CD4-positive, CD25-positive, alpha-beta regulatory T cell (primary cell): ENCODE results near the gene EMC7. TPM values are rescaled to one million over a fixed set of nuclear protein-coding genes. Genes with fewer than 3 reads are reported as not detected.

Experiments
- ATAC-seq, 2 donors: fragments of 150-1000 bp; cut with Tn5 transposase; one replicate each; pipeline ENCODE4 v1.10.0; 2021; ENCODE audit warnings: low read depth in 2 of 2, moderate number of reproducible peaks in 2 of 2, moderate library complexity in 1 of 2
- DNase-seq, 3 donors: peaks; one replicate each; pipeline versions ENCODE4 v3.0.0 to v3.0.0-alpha.2; 2012 to 2022; ENCODE audit warnings: mixed read lengths in 1 of 3
- H3K27ac ChIP-seq: one replicate; pipeline ENCODE4 v1.7.0; 2013; ENCODE audit warnings: mild to moderate bottlenecking, low read length; ENCODE audit not compliant: insufficient read depth, poor library complexity, severe bottlenecking
- H3K27me3 ChIP-seq: one replicate; pipeline ENCODE4 v1.7.0; 2013; ENCODE audit warnings: low read length; ENCODE audit not compliant: control insufficient read depth, insufficient read depth
- H3K36me3 ChIP-seq: one replicate; pipeline ENCODE4 v1.7.0; 2013; ENCODE audit warnings: mild to moderate bottlenecking, low read length, moderate library complexity; ENCODE audit not compliant: control insufficient read depth, insufficient read depth
- H3K4me1 ChIP-seq: 2 replicates; pipeline ENCODE4 v1.7.0; 2013; ENCODE audit warnings: mild to moderate bottlenecking, low read length; ENCODE audit not compliant: insufficient read depth, control insufficient read depth, poor library complexity, severe bottlenecking
- H3K4me3 ChIP-seq: one replicate; pipeline ENCODE4 v1.7.0; 2013; ENCODE audit warnings: low read depth, mild to moderate bottlenecking, low read length, moderate library complexity
- H3K9me3 ChIP-seq, 2 experiments: 1 replicate in 1 of 2; 2 replicates in 1 of 2; pipeline ENCODE4 v1.7.0; 2013; ENCODE audit warnings: low read length in 2 of 2, mild to moderate bottlenecking in 1 of 2, moderate library complexity in 1 of 2; ENCODE audit not compliant: control insufficient read depth in 2 of 2
- H3K27ac Mint-ChIP-seq, 3 donors: one replicate each; pipeline ENCODE4 v1.8.0; 2020 to 2022; ENCODE audit warnings: mild to moderate bottlenecking in 3 of 3, mixed read lengths in 3 of 3, moderate library complexity in 2 of 3
- H3K27me3 Mint-ChIP-seq: one replicate; pipeline ENCODE4 v1.8.0; 2022; ENCODE audit warnings: mild to moderate bottlenecking, mixed read lengths
- H3K36me3 Mint-ChIP-seq: one replicate; pipeline ENCODE4 v1.8.0; 2020; ENCODE audit warnings: mixed read lengths
- H3K4me1 Mint-ChIP-seq, 4 donors: one replicate each; pipeline ENCODE4 v1.8.0; 2020 to 2022; ENCODE audit warnings: mixed read lengths in 4 of 4, mild to moderate bottlenecking in 1 of 4
- H3K4me3 Mint-ChIP-seq, 4 donors: one replicate each; pipeline ENCODE4 v1.8.0; 2020 to 2022; ENCODE audit warnings: mild to moderate bottlenecking in 4 of 4, mixed read lengths in 4 of 4, moderate library complexity in 3 of 4
- H3K9me3 Mint-ChIP-seq, 7 donors: one replicate each; pipeline ENCODE4 v1.8.0; 2020 to 2022; ENCODE audit warnings: mixed read lengths in 7 of 7, mild to moderate bottlenecking in 3 of 7, moderate library complexity in 2 of 7
- polyA plus RNA-seq, 4 donors: library from polyadenylated mRNA; unstranded; fragments of 300-500 nt; fragmentation: Illumina TruSeq; gene quantifications; one replicate each; pipeline ENCODE4 v1.2.3, GENCODE V29; 2021
- total RNA-seq: library from RNA; stranded (reverse); gene quantifications from one replicate; pipeline ENCODE4 v1.2.3, GENCODE V29; 2022

EMC7 gene
- total and polyA plus RNA-seq, 5 donors from 2014 or later: 51.9 to 172 (median 129) TPM

- ATAC-seq: no peak
- Histone ChIP-seq H3K4me3 (no peak overlapping the region), H3K36me3 (peaks cover 50% of the 10 kb centered on the region), H3K27ac (no peak overlapping the region), H3K27me3 (no peaks in the 10 kb centered on the region), H3K4me1 (no peaks in the 10 kb centered on the region), H3K9me3 (no peaks in the 10 kb centered on the region)
- no peaks in the 10 kb centered on the region for H3K27me3 Mint-ChIP-seq
- no peak overlapping the region for H3K27ac Mint-ChIP-seq
- DNase-seq: no peak
- H3K9me3 Mint-ChIP-seq: no peaks in the 10 kb centered on the region
- peaks cover 0 to 7% (median 2%) of the 10 kb centered on the region in 4 donors for H3K4me1 Mint-ChIP-seq
- no peak overlapping the region for H3K4me3 Mint-ChIP-seq
- H3K36me3 Mint-ChIP-seq: peaks cover 31% of the 10 kb centered on the region
Observed at GRCh38 chr15:34084086-34084485, 17.6 kb downstream of the EMC7 start.

- H3K27ac ChIP-seq: no peak overlapping the region
- peaks cover 0 to 5% (median 0%) of the 10 kb centered on the region in 4 donors for H3K4me1 Mint-ChIP-seq
- H3K4me1 ChIP-seq: no peaks in the 10 kb centered on the region
- H3K36me3 ChIP-seq: peaks cover 15% of the 10 kb centered on the region
- H3K4me3 Mint-ChIP-seq: no peak overlapping the region
- H3K36me3 Mint-ChIP-seq: peaks cover 13% of the 10 kb centered on the region
- no peak for ATAC-seq
- no peak overlapping the region for H3K4me3 ChIP-seq
- DNase-seq: no peak
- H3K9me3 ChIP-seq: no peaks in the 10 kb centered on the region
- no peaks in the 10 kb centered on the region for H3K27me3 ChIP-seq
- no peaks in the 10 kb centered on the region for H3K9me3 Mint-ChIP-seq
- H3K27me3 Mint-ChIP-seq: no peaks in the 10 kb centered on the region
- H3K27ac Mint-ChIP-seq: peak overlapping the region in 1 of 3 donors; percentile 9
Observed at GRCh38 chr15:34079904-34080303, 21.8 kb downstream of the EMC7 start.

GRCh38 chr15:34078900-34079299 is 22.8 kb downstream of the EMC7 start:
- H3K36me3 Mint-ChIP-seq: peaks cover 13% of the 10 kb centered on the region
- Histone ChIP-seq H3K4me1 (no peaks in the 10 kb centered on the region), H3K9me3 (no peaks in the 10 kb centered on the region), H3K27ac (no peak overlapping the region), H3K27me3 (no peaks in the 10 kb centered on the region), H3K36me3 (peaks cover 9% of the 10 kb centered on the region), H3K4me3 (no peak overlapping the region)
- H3K27ac Mint-ChIP-seq: no peak overlapping the region
- H3K27me3 Mint-ChIP-seq: no peaks in the 10 kb centered on the region
- no peaks in the 10 kb centered on the region for H3K9me3 Mint-ChIP-seq
- H3K4me3 Mint-ChIP-seq: peak overlapping the region in 1 of 4 donors; percentile 47
- H3K4me1 Mint-ChIP-seq: peaks cover 0 to 5% (median 0%) of the 10 kb centered on the region in 4 donors
- no peak for DNase-seq
- ATAC-seq: no peak

- Mint-ChIP-seq H3K27me3 (no peaks in the 10 kb centered on the region), H3K4me3 (no peak overlapping the region), H3K27ac (no peak overlapping the region), H3K36me3 (peaks cover 7% of the 10 kb centered on the region), H3K4me1 (peaks cover 0 to 5% (median 0%) of the 10 kb centered on the region in 4 donors), H3K9me3 (no peaks in the 10 kb centered on the region)
- no peaks in the 10 kb centered on the region for H3K36me3 ChIP-seq
- no peaks in the 10 kb centered on the region for H3K27me3 ChIP-seq
- DNase-seq (no peak), ATAC-seq (no peak)
- no peak overlapping the region for H3K4me3 ChIP-seq
- H3K9me3 ChIP-seq: no peaks in the 10 kb centered on the region
- H3K27ac ChIP-seq: no peak overlapping the region
- no peaks in the 10 kb centered on the region for H3K4me1 ChIP-seq
Observed at GRCh38 chr15:34076785-34077184, 24.9 kb downstream of the EMC7 start.

GRCh38 chr15:34070003-34070402 is 31.7 kb downstream of the EMC7 start:
- Histone ChIP-seq H3K9me3 (no peaks in the 10 kb centered on the region), H3K4me1 (no peaks in the 10 kb centered on the region), H3K27ac (no peak overlapping the region), H3K36me3 (no peaks in the 10 kb centered on the region), H3K27me3 (no peaks in the 10 kb centered on the region), H3K4me3 (no peak overlapping the region)
- Mint-ChIP-seq H3K27ac (no peak overlapping the region), H3K36me3 (peaks cover 3% of the 10 kb centered on the region), H3K4me1 (no peaks in the 10 kb centered on the region), H3K27me3 (no peaks in the 10 kb centered on the region), H3K9me3 (no peaks in the 10 kb centered on the region), H3K4me3 (no peak overlapping the region)
- DNase-seq: no peak
- ATAC-seq: no peak

GRCh38 chr15:34065941-34066340 is 35.7 kb downstream of the EMC7 start:
- ATAC-seq: no peak
- Mint-ChIP-seq H3K36me3 (no peaks in the 10 kb centered on the region), H3K27me3 (no peaks in the 10 kb centered on the region)

GRCh38 chr15:34065261-34065660 is 36.4 kb downstream of the EMC7 start:
- Mint-ChIP-seq H3K27ac (no peak overlapping the region), H3K4me3 (no peak overlapping the region), H3K4me1 (peaks cover 0 to 5% (median 2%) of the 10 kb centered on the region in 4 donors), H3K9me3 (no peaks in the 10 kb centered on the region), H3K36me3 (no peaks in the 10 kb centered on the region), H3K27me3 (no peaks in the 10 kb centered on the region)
- DNase-seq (no peak), ATAC-seq (no peak)
- Histone ChIP-seq H3K27me3 (no peaks in the 10 kb centered on the region), H3K9me3 (no peaks in the 10 kb centered on the region), H3K4me1 (no peaks in the 10 kb centered on the region), H3K4me3 (no peak overlapping the region), H3K27ac (no peak overlapping the region), H3K36me3 (no peaks in the 10 kb centered on the region)

More at GRCh38 chr15:34065941-34066340, 35.7 kb downstream of the EMC7 start:
- Histone ChIP-seq H3K9me3 (no peaks in the 10 kb centered on the region), H3K36me3 (no peaks in the 10 kb centered on the region), H3K4me3 (no peak overlapping the region), H3K4me1 (no peaks in the 10 kb centered on the region), H3K27ac (no peak overlapping the region), H3K27me3 (no peaks in the 10 kb centered on the region)
- Mint-ChIP-seq H3K27ac (no peak overlapping the region), H3K4me1 (peaks cover 0 to 5% (median 2%) of the 10 kb centered on the region in 4 donors), H3K4me3 (no peak overlapping the region), H3K9me3 (no peaks in the 10 kb centered on the region)
- DNase-seq: no peak

- Mint-ChIP-seq H3K36me3 (no peaks in the 10 kb centered on the region), H3K9me3 (no peaks in the 10 kb centered on the region), H3K4me3 (no peak overlapping the region)
Observed at GRCh38 chr15:34064438-34064837, 37.2 kb downstream of the EMC7 start.

More at GRCh38 chr15:34064438-34064837, 37.2 kb downstream of the EMC7 start:
- H3K4me1 ChIP-seq: no peaks in the 10 kb centered on the region
- H3K27me3 ChIP-seq: no peaks in the 10 kb centered on the region
- no peak overlapping the region for H3K27ac ChIP-seq
- H3K36me3 ChIP-seq: no peaks in the 10 kb centered on the region
- H3K4me1 Mint-ChIP-seq: peaks cover 0 to 5% (median 2%) of the 10 kb centered on the region in 4 donors
- H3K27ac Mint-ChIP-seq: peak overlapping the region in 1 of 3 donors; percentile 93
- DNase-seq (no peak), ATAC-seq (no peak)
- H3K9me3 ChIP-seq: no peaks in the 10 kb centered on the region
- H3K27me3 Mint-ChIP-seq: no peaks in the 10 kb centered on the region
- H3K4me3 ChIP-seq: no peak overlapping the region
